ENCODE data around the gene PCDHGB7.
"Not testable (repeated sequence)": the region's sequence is repeated elsewhere in the genome, so short reads cannot be mapped to it uniquely, and the experiment has no call there.

The PCDHGB7 gene

DNA sequence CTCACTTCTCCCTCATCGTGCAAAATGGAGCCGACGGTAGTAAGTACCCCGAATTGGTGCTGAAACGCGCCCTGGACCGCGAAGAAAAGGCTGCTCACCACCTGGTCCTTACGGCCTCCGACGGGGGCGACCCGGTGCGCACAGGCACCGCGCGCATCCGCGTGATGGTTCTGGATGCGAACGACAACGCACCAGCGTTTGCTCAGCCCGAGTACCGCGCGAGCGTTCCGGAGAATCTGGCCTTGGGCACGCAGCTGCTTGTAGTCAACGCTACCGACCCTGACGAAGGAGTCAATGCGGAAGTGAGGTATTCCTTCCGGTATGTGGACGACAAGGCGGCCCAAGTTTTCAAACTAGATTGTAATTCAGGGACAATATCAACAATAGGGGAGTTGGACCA lies 13.8 kb downstream of the PCDHGB7 start:
- no peak for TF ChIP-seq EZH2phosphoT487 (IDR thresholded peaks at IDR 0.05; ENCODE audit: low read depth)
- TF ChIP-seq, protein P1, sequence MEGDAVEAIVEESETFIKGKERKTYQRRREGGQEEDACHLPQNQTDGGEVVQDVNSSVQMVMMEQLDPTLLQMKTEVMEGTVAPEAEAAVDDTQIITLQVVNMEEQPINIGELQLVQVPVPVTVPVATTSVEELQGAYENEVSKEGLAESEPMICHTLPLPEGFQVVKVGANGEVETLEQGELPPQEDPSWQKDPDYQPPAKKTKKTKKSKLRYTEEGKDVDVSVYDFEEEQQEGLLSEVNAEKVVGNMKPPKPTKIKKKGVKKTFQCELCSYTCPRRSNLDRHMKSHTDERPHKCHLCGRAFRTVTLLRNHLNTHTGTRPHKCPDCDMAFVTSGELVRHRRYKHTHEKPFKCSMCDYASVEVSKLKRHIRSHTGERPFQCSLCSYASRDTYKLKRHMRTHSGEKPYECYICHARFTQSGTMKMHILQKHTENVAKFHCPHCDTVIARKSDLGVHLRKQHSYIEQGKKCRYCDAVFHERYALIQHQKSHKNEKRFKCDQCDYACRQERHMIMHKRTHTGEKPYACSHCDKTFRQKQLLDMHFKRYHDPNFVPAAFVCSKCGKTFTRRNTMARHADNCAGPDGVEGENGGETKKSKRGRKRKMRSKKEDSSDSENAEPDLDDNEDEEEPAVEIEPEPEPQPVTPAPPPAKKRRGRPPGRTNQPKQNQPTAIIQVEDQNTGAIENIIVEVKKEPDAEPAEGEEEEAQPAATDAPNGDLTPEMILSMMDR (IDR thresholded peaks at IDR 0.05; ENCODE audit: low read depth, low read length), result no peak
- Histone ChIP-seq H3K27me3 (ENCODE audit: low read depth, low read length) (no peaks in the 10 kb centered on the region), H3K4me1 (ENCODE audit: low read length) (no peaks in the 10 kb centered on the region), H3K9ac (ENCODE audit: low read length) (no peak overlapping the region), H3K27ac (ENCODE audit: low read length) (no peak overlapping the region), H3K79me2 (ENCODE audit: low read length) (no peaks in the 10 kb centered on the region), H4K20me1 (ENCODE audit: insufficient read depth, low read length) (no peaks in the 10 kb centered on the region), H3K4me2 (ENCODE audit: low read length) (no peak overlapping the region), H3K9me3 (ENCODE audit: insufficient read depth, low read length) (no peaks in the 10 kb centered on the region), H3K36me3 (replicated peaks; ENCODE audit: low read depth, low read length) (no peaks in the 10 kb centered on the region), H3K4me3 (ENCODE audit: low read length) (no peak overlapping the region), H2AFZ (ENCODE audit: low read depth, low read length) (no peak overlapping the region)

DNA sequence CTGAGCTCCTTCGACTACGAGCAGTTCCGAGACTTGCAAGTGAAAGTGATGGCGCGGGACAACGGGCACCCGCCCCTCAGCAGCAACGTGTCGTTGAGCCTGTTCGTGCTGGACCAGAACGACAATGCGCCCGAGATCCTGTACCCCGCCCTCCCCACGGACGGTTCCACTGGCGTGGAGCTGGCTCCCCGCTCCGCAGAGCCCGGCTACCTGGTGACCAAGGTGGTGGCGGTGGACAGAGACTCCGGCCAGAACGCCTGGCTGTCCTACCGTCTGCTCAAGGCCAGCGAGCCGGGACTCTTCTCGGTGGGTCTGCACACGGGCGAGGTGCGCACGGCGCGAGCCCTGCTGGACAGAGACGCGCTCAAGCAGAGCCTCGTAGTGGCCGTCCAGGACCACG lies 14.8 kb downstream of the PCDHGB7 start:
- H2AFZ ChIP-seq (ENCODE audit: low read depth, low read length), result not testable (repeated sequence)

GRCh38 chr5:141432726-141433125 lies 15.2 kb downstream of the PCDHGB7 start:
- H3K36me3 ChIP-seq (replicated peaks; ENCODE audit: low read depth, low read length); H3K4me3 ChIP-seq (ENCODE audit: low read length); H3K4me1 ChIP-seq (ENCODE audit: low read length); H4K20me1 ChIP-seq (ENCODE audit: insufficient read depth, low read length); H3K9ac ChIP-seq (ENCODE audit: low read length); H3K27me3 ChIP-seq (ENCODE audit: low read depth, low read length); H3K79me2 ChIP-seq (ENCODE audit: low read length); H3K4me2 ChIP-seq (ENCODE audit: low read length); H2AFZ ChIP-seq (ENCODE audit: low read depth, low read length); H3K9me3 ChIP-seq (ENCODE audit: insufficient read depth, low read length); H3K27ac ChIP-seq (ENCODE audit: low read length): not testable (repeated sequence)

More for the DNA sequence above, 14.8 kb downstream of the PCDHGB7 start:
- H3K36me3 ChIP-seq (replicated peaks; ENCODE audit: low read depth, low read length); H4K20me1 ChIP-seq (ENCODE audit: insufficient read depth, low read length); H3K9me3 ChIP-seq (ENCODE audit: insufficient read depth, low read length); H3K27ac ChIP-seq (ENCODE audit: low read length); H3K79me2 ChIP-seq (ENCODE audit: low read length); H3K4me1 ChIP-seq (ENCODE audit: low read length); H3K27me3 ChIP-seq (ENCODE audit: low read depth, low read length); H3K4me2 ChIP-seq (ENCODE audit: low read length); H3K9ac ChIP-seq (ENCODE audit: low read length); H3K4me3 ChIP-seq (ENCODE audit: low read length): not testable (repeated sequence)

DNA sequence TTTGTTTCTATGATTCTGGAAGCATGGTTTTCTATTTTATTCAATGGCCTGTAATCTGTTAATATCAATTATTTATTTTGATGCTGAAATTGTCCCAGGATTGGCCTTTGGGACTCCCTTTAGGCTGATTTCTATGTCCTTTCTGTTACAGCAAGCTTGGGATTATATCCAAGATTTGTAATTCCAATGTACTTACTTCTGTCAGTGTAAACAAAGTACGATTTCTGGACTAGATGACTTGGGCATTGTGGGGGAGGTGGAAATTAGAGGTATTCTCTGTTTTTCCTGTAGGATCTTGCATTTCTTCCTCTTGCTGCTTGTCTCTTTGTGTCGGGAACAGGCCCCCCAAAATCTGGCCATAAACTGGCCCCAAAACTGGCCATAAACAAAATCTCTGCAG lies 16.5 kb downstream of the PCDHGB7 start:
- no peak overlapping the region for H3K4me3 ChIP-seq (ENCODE audit: low read length)
- no peaks in the 10 kb centered on the region for H3K9me3 ChIP-seq (ENCODE audit: insufficient read depth, low read length)
- no peaks in the 10 kb centered on the region for H3K4me1 ChIP-seq (ENCODE audit: low read length)
- H3K36me3 ChIP-seq (replicated peaks; ENCODE audit: low read depth, low read length), result no peaks in the 10 kb centered on the region
- no peak overlapping the region for H2AFZ ChIP-seq (ENCODE audit: low read depth, low read length)
- no peak overlapping the region for H3K4me2 ChIP-seq (ENCODE audit: low read length)
- H3K27me3 ChIP-seq (ENCODE audit: low read depth, low read length), result peaks cover 5% of the 10 kb centered on the region; the same call in 1 of the 2 replicates
- H4K20me1 ChIP-seq (ENCODE audit: insufficient read depth, low read length), result no peaks in the 10 kb centered on the region
- no peak overlapping the region for H3K9ac ChIP-seq (ENCODE audit: low read length)
- no peak overlapping the region for H3K27ac ChIP-seq (ENCODE audit: low read length)
- no peaks in the 10 kb centered on the region for H3K79me2 ChIP-seq (ENCODE audit: low read length)
- TF ChIP-seq, protein P1 (IDR thresholded peaks at IDR 0.05; ENCODE audit: low read depth, low read length), result no peak
- TF ChIP-seq EZH2phosphoT487 (IDR thresholded peaks at IDR 0.05; ENCODE audit: low read depth), result no peak

DNA sequence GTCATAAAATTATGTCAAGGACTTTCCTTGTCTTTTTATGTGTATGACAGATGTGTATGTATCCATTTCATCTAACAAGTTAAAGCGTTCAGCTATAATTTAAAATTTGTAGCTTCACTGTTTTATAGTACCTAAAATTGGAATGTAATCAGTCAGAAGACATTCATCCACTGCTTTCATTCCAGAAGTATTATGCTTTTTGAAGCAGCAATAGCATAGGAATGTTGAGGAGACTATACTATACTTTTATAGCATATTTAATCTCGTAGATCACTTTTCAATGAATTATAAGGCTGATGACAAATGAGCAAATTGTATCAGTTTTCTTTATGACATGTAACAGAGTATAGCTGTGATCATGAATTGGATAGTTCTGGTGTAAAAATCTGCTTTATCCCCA lies 19.7 kb downstream of the PCDHGB7 start:
- TF ChIP-seq, protein P1 (IDR thresholded peaks at IDR 0.05; ENCODE audit: low read depth, low read length), result no peak
- no peak for TF ChIP-seq EZH2phosphoT487 (IDR thresholded peaks at IDR 0.05; ENCODE audit: low read depth)
- Histone ChIP-seq H4K20me1 (ENCODE audit: insufficient read depth, low read length) (no peaks in the 10 kb centered on the region), H3K27ac (ENCODE audit: low read length) (no peak overlapping the region), H3K36me3 (replicated peaks; ENCODE audit: low read depth, low read length) (no peaks in the 10 kb centered on the region), H3K79me2 (ENCODE audit: low read length) (no peaks in the 10 kb centered on the region), H3K4me1 (ENCODE audit: low read length) (no peaks in the 10 kb centered on the region), H3K9ac (ENCODE audit: low read length) (no peak overlapping the region), H3K4me2 (ENCODE audit: low read length) (no peak overlapping the region), H3K27me3 (ENCODE audit: low read depth, low read length) (peaks cover 5% of the 10 kb centered on the region; the same call in 1 of the 2 replicates), H3K4me3 (ENCODE audit: low read length) (no peak overlapping the region), H2AFZ (ENCODE audit: low read depth, low read length) (no peak overlapping the region), H3K9me3 (ENCODE audit: insufficient read depth, low read length) (no peaks in the 10 kb centered on the region)
